Brain microvascular endothelial cell (primary cell): ENCODE results near the gene SPRED3.

Experiments
- DNase-seq: peaks from one replicate; pipeline ENCODE4 v3.0.0-alpha.2; 2020
- H3K27ac ChIP-seq: fragments of 250-450 bp; sonication (Bioruptor Pico); 2 replicates; pipeline ENCODE4 v1.5.1; 2020; ENCODE audit warnings: mild to moderate bottlenecking, moderate library complexity
- H3K27me3 ChIP-seq: fragments of 250-450 bp; sonication (Bioruptor Pico); replicated peaks from 2 replicates; pipeline ENCODE4 v1.5.1; 2020; ENCODE audit warnings: mild to moderate bottlenecking
- H3K36me3 ChIP-seq: fragments of 250-450 bp; sonication (Bioruptor Pico); replicated peaks from 2 replicates; pipeline ENCODE4 v1.5.1; 2020; ENCODE audit warnings: mild to moderate bottlenecking
- H3K4me3 ChIP-seq: 2 replicates; pipeline ENCODE4 v1.5.1; 2011; ENCODE audit warnings: low read depth, mild to moderate bottlenecking, control low read depth, low read length, moderate library complexity
- in situ Hi-C: cut with HindIII; loops from 2 replicates; pipeline ENCODE4 v1.10.0; 2017; ENCODE audit warnings: low sequenced_read_pairs, low pct_ligation_motif_present
- TF ChIP-seq, protein P1 (sequence below): IDR thresholded peaks from 2 replicates; pipeline ENCODE4 v1.5.1; 2011; ENCODE audit warnings: low read depth, mild to moderate bottlenecking, moderate library complexity, low read length, control low read depth, inconsistent platforms; ENCODE audit errors: missing control alignments

SPRED3 gene

DNA sequence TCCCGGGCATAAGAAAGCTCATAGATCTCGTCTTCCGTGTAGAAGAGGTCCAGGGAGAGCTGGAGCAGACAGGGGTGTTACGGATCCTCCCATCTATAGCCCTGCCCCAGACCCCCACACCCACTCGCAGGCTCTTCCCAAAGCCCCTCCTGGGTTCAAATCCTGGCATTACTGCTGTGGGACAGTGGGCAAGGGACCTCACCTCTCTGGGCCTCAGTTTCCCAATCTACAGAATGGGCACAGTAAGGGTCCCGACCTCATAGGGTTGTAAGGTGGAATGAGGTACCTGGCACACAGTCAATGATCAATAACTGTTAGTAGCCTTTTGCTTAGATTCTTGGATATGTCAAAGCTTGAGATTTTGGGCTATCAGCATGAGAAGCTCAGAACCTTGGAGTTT, 24.9 kb downstream of the SPRED3 start:
- no peaks in the 10 kb centered on the region for H3K27me3 ChIP-seq
- no peaks in the 10 kb centered on the region for H3K36me3 ChIP-seq
- in situ Hi-C loops, result no loop called here
- no peak overlapping the region for H3K27ac ChIP-seq
- H3K4me3 ChIP-seq, result no peak overlapping the region
- TF ChIP-seq, protein P1, sequence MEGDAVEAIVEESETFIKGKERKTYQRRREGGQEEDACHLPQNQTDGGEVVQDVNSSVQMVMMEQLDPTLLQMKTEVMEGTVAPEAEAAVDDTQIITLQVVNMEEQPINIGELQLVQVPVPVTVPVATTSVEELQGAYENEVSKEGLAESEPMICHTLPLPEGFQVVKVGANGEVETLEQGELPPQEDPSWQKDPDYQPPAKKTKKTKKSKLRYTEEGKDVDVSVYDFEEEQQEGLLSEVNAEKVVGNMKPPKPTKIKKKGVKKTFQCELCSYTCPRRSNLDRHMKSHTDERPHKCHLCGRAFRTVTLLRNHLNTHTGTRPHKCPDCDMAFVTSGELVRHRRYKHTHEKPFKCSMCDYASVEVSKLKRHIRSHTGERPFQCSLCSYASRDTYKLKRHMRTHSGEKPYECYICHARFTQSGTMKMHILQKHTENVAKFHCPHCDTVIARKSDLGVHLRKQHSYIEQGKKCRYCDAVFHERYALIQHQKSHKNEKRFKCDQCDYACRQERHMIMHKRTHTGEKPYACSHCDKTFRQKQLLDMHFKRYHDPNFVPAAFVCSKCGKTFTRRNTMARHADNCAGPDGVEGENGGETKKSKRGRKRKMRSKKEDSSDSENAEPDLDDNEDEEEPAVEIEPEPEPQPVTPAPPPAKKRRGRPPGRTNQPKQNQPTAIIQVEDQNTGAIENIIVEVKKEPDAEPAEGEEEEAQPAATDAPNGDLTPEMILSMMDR, result no peak
- no peak for DNase-seq

- in situ Hi-C loops, result no loop called here
- DNase-seq, result no peak
- no peaks in the 10 kb centered on the region for H3K36me3 ChIP-seq
- TF ChIP-seq, protein P1, result no peak
- no peak overlapping the region for H3K4me3 ChIP-seq
- H3K27ac ChIP-seq, result no peak overlapping the region
- H3K27me3 ChIP-seq, result no peaks in the 10 kb centered on the region
Observed at GRCh38 chr19:38417146-38417543, 28.6 kb downstream of the SPRED3 start.

- no peak overlapping the region for H3K4me3 ChIP-seq
- H3K36me3 ChIP-seq, result no peaks in the 10 kb centered on the region
- H3K27ac ChIP-seq, result no peak overlapping the region
- H3K27me3 ChIP-seq, result no peaks in the 10 kb centered on the region
- in situ Hi-C loops, result no loop called here
- TF ChIP-seq, protein P1, result no peak
- no peak for DNase-seq
Observed at GRCh38 chr19:38417544-38418506, 29.3 kb downstream of the SPRED3 start.

- H3K27me3 ChIP-seq, result no peaks in the 10 kb centered on the region
- H3K4me3 ChIP-seq, result no peak overlapping the region
- TF ChIP-seq, protein P1, result no peak
- no peaks in the 10 kb centered on the region for H3K36me3 ChIP-seq
- in situ Hi-C loops, result no loop called here
- DNase-seq, result no peak
- H3K27ac ChIP-seq, result no peak overlapping the region
Observed at GRCh38 chr19:38420935-38421334, 32.4 kb downstream of the SPRED3 start.

DNA sequence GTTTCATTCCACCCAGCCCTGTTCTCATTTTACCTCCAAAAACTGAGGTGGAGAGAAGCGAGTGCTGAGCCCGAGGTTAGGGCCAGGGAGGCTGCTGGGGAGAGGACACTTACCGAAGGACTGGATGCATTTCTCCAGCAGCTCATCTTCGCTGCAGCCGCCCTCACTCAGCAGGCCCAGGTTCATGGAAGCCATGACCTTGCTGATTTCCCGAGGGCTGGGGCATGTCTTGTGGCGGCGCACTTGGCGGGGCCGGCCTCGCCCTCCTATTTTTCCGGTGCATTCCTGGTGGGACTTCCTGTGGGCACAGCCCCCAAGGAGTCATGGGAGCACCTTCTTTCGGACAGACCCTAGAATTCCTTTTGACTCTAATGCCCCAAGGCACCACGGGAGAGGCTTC, 33.4 kb downstream of the SPRED3 start:
- no peak overlapping the region for H3K4me3 ChIP-seq
- in situ Hi-C loops, result no loop called here
- H3K27me3 ChIP-seq, result no peaks in the 10 kb centered on the region
- no peak overlapping the region for H3K27ac ChIP-seq
- TF ChIP-seq, protein P1, result no peak
- H3K36me3 ChIP-seq, result no peaks in the 10 kb centered on the region
- DNase-seq, result no peak
